ENCODE measurements around the gene WNT9A.

- TF ChIP-seq, protein P1, sequence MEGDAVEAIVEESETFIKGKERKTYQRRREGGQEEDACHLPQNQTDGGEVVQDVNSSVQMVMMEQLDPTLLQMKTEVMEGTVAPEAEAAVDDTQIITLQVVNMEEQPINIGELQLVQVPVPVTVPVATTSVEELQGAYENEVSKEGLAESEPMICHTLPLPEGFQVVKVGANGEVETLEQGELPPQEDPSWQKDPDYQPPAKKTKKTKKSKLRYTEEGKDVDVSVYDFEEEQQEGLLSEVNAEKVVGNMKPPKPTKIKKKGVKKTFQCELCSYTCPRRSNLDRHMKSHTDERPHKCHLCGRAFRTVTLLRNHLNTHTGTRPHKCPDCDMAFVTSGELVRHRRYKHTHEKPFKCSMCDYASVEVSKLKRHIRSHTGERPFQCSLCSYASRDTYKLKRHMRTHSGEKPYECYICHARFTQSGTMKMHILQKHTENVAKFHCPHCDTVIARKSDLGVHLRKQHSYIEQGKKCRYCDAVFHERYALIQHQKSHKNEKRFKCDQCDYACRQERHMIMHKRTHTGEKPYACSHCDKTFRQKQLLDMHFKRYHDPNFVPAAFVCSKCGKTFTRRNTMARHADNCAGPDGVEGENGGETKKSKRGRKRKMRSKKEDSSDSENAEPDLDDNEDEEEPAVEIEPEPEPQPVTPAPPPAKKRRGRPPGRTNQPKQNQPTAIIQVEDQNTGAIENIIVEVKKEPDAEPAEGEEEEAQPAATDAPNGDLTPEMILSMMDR (IDR thresholded peaks at IDR 0.05), result no peak
- TF ChIP-seq POLR2A (IDR thresholded peaks at IDR 0.05), result no peak
Measured at GRCh38 chr1:227950735-227951346, 3.1 kb upstream of the WNT9A start.

Measured in lower leg skin (tissue), 3 donors.